ENCODE measurements around the gene PRIMPOL. TPM values are rescaled to one million over a fixed set of nuclear protein-coding genes. Genes with fewer than 3 reads are reported as not detected.

The PRIMPOL gene
- total and polyA plus RNA-seq, 9 of the 15 experiments (the other 6 are each of a cell fraction or from before 2014, with no cell fraction given): 11.0 to 32.0 (median 16.1) TPM

GRCh38 chr4:184733654-184734524 is 84.4 kb downstream of the PRIMPOL start, which contains the start of gene CENPU (continued):
- TF ChIP-seq ZBTB5 (IDR thresholded peaks at IDR 0.05) (peak; percentile 69; the same call in 1 of the 2 replicates), SMAD1 (IDR thresholded peaks at IDR 0.05; ENCODE audit: low read depth, low read length, partially characterized antibody) (peak; percentile 78), NKRF (IDR thresholded peaks at IDR 0.05; ENCODE audit: borderline replicate concordance) (peak; percentile 7; the same call in 1 of the 2 replicates), FOXP1 (CRISPR knock-in tag; IDR thresholded peaks at IDR 0.05) (peak; percentile 78), MYBL2 (IDR thresholded peaks at IDR 0.05; ENCODE audit: low read depth) (no peak), MYBL2 (CRISPR knock-in tag; IDR thresholded peaks at IDR 0.05; ENCODE audit: borderline replicate concordance) (no peak), SRSF7 (optimal IDR thresholded peaks at IDR 0.05; ENCODE audit: low read depth, low read length) (no peak), ZNF76 (CRISPR knock-in tag; IDR thresholded peaks at IDR 0.05; ENCODE audit: borderline replicate concordance) (0 out of 2 replicates have a peak, but pooled peaks have one; percentile 17), IRF2 (CRISPR knock-in tag; IDR thresholded peaks at IDR 0.05) (no peak), CHD1 (IDR thresholded peaks at IDR 0.05; ENCODE audit: low read length) (peak; percentile 10), RBBP5 (IDR thresholded peaks at IDR 0.05; ENCODE audit: borderline replicate concordance, insufficient read depth, low read length, poor library complexity, severe bottlenecking) (peak; percentile 83), FOXJ3 (CRISPR knock-in tag; IDR thresholded peaks at IDR 0.05) (no peak), ZSCAN32 (CRISPR knock-in tag; IDR thresholded peaks at IDR 0.05) (no peak)
- TF ChIP-seq, protein P1, sequence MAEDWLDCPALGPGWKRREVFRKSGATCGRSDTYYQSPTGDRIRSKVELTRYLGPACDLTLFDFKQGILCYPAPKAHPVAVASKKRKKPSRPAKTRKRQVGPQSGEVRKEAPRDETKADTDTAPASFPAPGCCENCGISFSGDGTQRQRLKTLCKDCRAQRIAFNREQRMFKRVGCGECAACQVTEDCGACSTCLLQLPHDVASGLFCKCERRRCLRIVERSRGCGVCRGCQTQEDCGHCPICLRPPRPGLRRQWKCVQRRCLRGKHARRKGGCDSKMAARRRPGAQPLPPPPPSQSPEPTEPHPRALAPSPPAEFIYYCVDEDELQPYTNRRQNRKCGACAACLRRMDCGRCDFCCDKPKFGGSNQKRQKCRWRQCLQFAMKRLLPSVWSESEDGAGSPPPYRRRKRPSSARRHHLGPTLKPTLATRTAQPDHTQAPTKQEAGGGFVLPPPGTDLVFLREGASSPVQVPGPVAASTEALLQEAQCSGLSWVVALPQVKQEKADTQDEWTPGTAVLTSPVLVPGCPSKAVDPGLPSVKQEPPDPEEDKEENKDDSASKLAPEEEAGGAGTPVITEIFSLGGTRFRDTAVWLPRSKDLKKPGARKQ (CRISPR knock-in tag; IDR thresholded peaks at IDR 0.05): no peak
- TF ChIP-seq, protein P2, sequence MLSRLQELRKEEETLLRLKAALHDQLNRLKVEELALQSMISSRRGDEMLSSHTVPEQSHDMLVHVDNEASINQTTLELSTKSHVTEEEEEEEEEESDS (CRISPR knock-in tag; IDR thresholded peaks at IDR 0.05): no peak
- TF ChIP-seq, protein P3, sequence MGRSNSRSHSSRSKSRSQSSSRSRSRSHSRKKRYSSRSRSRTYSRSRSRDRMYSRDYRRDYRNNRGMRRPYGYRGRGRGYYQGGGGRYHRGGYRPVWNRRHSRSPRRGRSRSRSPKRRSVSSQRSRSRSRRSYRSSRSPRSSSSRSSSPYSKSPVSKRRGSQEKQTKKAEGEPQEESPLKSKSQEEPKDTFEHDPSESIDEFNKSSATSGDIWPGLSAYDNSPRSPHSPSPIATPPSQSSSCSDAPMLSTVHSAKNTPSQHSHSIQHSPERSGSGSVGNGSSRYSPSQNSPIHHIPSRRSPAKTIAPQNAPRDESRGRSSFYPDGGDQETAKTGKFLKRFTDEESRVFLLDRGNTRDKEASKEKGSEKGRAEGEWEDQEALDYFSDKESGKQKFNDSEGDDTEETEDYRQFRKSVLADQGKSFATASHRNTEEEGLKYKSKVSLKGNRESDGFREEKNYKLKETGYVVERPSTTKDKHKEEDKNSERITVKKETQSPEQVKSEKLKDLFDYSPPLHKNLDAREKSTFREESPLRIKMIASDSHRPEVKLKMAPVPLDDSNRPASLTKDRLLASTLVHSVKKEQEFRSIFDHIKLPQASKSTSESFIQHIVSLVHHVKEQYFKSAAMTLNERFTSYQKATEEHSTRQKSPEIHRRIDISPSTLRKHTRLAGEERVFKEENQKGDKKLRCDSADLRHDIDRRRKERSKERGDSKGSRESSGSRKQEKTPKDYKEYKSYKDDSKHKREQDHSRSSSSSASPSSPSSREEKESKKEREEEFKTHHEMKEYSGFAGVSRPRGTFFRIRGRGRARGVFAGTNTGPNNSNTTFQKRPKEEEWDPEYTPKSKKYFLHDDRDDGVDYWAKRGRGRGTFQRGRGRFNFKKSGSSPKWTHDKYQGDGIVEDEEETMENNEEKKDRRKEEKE (IDR thresholded peaks at IDR 0.05; ENCODE audit: borderline replicate concordance in 1 of 2, control insufficient read depth in 1 of 2, low read depth in 2 of 2, low read length in 1 of 2): peak in 1 of 2 experiments; percentile 31; a peak in 1 of 4 replicates

All from K562 (cell line).